Vagina (tissue), 2 donors: ENCODE measurements around the gene GALNT2. TPM values are rescaled to one million over a fixed set of nuclear protein-coding genes. Genes with fewer than 3 reads are reported as not detected.

ENCODE experiments used
- DNase-seq, 2 donors: peaks; one replicate each; pipeline ENCODE4 v3.0.0-alpha.2; 2017; ENCODE audit errors: extremely low spot score in 2 of 2
- H3K27ac ChIP-seq: fragments of 200-600 bp; sonication (generic); one replicate; pipeline ENCODE4 v1.5.1; 2019
- H3K27me3 ChIP-seq: fragments of 200-600 bp; sonication (generic); one replicate; pipeline ENCODE4 v1.5.1; 2019
- H3K36me3 ChIP-seq, 2 donors: fragments of 200-600 bp; sonication (generic); one replicate each; pipeline ENCODE4 v1.5.1; 2017 to 2019
- H3K4me1 ChIP-seq: fragments of 200-600 bp; sonication (generic); one replicate; pipeline ENCODE4 v1.5.1; 2019
- H3K4me3 ChIP-seq, 2 donors: fragments of 200-600 bp; sonication (generic); 1 replicate in 1 of 2; 2 replicates in 1 of 2; pipeline ENCODE4 v1.5.1; 2016 to 2019
- H3K9me3 ChIP-seq: fragments of 200-600 bp; sonication (generic); one replicate; pipeline ENCODE4 v1.5.1; 2019
- POLR2A ChIP-seq, 2 donors: fragments of 450-650 bp; IDR thresholded peaks; one replicate each; pipeline ENCODE4 v1.6.1; 2017; ENCODE audit warnings: antibody characterized with exemption in 2 of 2, mild to moderate bottlenecking in 2 of 2, moderate library complexity in 2 of 2
- POLR2AphosphoS5 ChIP-seq, 2 donors: sonication (generic); formaldehyde crosslinking; IDR thresholded peaks; one replicate each; pipeline ENCODE4 v1.9.0; 2017; ENCODE audit warnings: antibody characterized with exemption in 2 of 2, mild to moderate bottlenecking in 2 of 2, low read depth in 1 of 2; ENCODE audit not compliant: insufficient read depth in 1 of 2
- intact Hi-C: fragments of 100-400 bp; cut with DNase I; formaldehyde crosslinking; loops from one replicate; pipeline ENCODE4 v1.15.1; 2023
- total RNA-seq: library from RNA; depleted of rRNA; stranded (reverse); fragments of >200 nt; gene quantifications from one replicate; pipeline ENCODE4 v1.2.3, GENCODE V29; 2016
- TF ChIP-seq, protein P1 (sequence below), 3 experiments: fragments of 450-650 bp in 2 of 3; fragments of 200-600 bp in 1 of 3; sonication (generic) in 1 of 3; IDR thresholded peaks; one replicate each; pipeline ENCODE4 v1.5.1; 2017 to 2019; ENCODE audit warnings: antibody characterized with exemption in 3 of 3, mild to moderate bottlenecking in 2 of 3, moderate library complexity in 2 of 3

GALNT2 gene
- total RNA-seq, 1 donor from 2014 or later, result 51.6 TPM

DNA sequence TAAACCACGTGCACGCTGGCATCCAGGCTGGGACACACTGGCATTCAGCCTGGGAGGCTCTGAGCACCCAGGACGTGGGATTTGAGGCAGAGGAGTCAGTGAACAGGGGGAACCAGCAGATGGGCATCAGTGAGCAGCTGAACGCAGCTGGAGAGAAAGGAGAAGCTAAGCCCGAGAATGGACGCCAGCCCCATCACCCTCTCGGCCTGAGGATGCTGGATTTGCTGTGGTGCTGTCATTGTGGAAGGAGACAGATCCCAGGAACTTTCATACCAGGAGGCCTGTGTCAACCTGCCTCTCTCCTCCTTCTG, 226.3 kb downstream of the GALNT2 start:
- H3K27ac ChIP-seq, result no peak overlapping the region
- no peaks in the 10 kb centered on the region for H3K9me3 ChIP-seq
- DNase-seq, result no peak
- intact Hi-C loops, result no loop called here
- no peaks in the 10 kb centered on the region for H3K36me3 ChIP-seq
- no peak overlapping the region for H3K4me3 ChIP-seq
- TF ChIP-seq, protein P1, sequence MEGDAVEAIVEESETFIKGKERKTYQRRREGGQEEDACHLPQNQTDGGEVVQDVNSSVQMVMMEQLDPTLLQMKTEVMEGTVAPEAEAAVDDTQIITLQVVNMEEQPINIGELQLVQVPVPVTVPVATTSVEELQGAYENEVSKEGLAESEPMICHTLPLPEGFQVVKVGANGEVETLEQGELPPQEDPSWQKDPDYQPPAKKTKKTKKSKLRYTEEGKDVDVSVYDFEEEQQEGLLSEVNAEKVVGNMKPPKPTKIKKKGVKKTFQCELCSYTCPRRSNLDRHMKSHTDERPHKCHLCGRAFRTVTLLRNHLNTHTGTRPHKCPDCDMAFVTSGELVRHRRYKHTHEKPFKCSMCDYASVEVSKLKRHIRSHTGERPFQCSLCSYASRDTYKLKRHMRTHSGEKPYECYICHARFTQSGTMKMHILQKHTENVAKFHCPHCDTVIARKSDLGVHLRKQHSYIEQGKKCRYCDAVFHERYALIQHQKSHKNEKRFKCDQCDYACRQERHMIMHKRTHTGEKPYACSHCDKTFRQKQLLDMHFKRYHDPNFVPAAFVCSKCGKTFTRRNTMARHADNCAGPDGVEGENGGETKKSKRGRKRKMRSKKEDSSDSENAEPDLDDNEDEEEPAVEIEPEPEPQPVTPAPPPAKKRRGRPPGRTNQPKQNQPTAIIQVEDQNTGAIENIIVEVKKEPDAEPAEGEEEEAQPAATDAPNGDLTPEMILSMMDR (IDR thresholded peaks at IDR 0.05), result no peak
- TF ChIP-seq POLR2AphosphoS5 (IDR thresholded peaks at IDR 0.05; ENCODE audit: insufficient read depth in 1 of 2, low read depth in 1 of 2) (no peak), POLR2A (IDR thresholded peaks at IDR 0.05) (no peak)
- H3K27me3 ChIP-seq, result no peaks in the 10 kb centered on the region
- H3K4me1 ChIP-seq, result peaks cover 7% of the 10 kb centered on the region

DNA sequence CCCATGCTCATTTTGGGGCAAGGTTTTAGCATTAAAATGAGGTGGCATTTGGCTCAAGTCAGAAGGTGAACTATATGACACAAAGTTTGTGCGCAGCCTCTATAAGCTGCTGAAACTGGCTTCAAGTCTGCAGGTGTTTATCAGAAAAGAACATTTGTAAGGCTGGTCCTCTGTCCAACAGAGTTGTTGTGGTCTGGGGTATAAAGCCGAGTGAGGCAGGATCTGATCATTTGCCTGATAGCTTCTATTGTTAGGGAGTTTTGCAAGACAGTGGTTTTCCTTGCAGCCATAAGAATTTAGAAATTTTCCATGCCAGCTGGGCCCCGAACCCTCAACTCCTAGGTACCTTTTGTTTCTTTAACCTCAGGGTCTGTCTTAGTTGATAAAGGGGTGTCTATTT, 228.3 kb downstream of the GALNT2 start:
- H3K4me3 ChIP-seq, result no peak overlapping the region
- DNase-seq, result no peak
- intact Hi-C loops, result no loop called here

DNA sequence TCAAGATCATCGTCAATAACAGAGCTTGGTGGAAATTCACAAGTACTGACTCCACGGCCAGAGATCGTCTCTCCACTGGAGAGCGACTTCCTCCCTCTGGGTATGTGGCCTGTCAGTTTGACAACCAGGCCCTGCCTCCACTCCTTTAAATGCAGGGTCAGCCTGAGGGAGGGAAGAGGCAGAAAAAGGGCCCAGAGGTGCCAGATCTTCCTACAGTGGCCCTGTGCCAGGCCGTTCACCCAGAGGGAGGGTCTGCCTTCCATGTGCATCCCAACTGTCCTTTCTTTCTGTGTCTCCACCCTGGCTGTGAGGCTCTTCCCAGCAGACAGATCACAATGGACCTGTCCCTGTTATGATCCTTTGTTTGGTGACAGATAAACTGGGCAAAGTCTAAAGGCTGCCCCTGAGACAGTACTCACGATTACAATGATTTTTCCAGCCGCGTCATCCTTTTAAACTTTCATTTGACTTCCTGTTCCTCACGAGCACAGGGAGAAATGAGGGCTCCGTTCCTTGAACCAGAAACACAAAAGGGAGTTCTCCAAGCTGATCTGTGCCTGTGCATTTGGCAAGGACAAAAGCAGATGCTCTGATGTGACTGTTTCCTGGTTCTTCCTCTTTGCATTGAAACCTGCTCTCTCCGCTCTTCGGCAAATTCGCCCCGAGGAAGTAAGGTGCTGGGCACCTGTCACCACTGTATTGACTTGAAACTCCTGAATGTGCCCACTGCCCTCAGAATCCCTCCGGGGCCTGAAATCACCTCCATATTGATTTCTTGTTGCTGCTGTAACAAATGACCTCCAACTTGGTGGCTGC, 232.4 kb downstream of the GALNT2 start:
- H3K4me1 ChIP-seq, result no peaks in the 10 kb centered on the region
- TF ChIP-seq POLR2A (IDR thresholded peaks at IDR 0.05) (no peak), POLR2AphosphoS5 (IDR thresholded peaks at IDR 0.05; ENCODE audit: insufficient read depth in 1 of 2, low read depth in 1 of 2) (no peak)
- TF ChIP-seq, protein P1 (IDR thresholded peaks at IDR 0.05), result no peak
- intact Hi-C loops, result no loop called here
- H3K9me3 ChIP-seq, result no peaks in the 10 kb centered on the region
- H3K27me3 ChIP-seq, result no peaks in the 10 kb centered on the region
- H3K36me3 ChIP-seq, result no peaks in the 10 kb centered on the region
- H3K27ac ChIP-seq, result no peak overlapping the region
- H3K4me3 ChIP-seq, result no peak overlapping the region
- DNase-seq, result no peak

More for the DNA sequence above, 228.3 kb downstream of the GALNT2 start:
- peaks cover 7% of the 10 kb centered on the region for H3K4me1 ChIP-seq
- H3K9me3 ChIP-seq, result no peaks in the 10 kb centered on the region
- H3K27ac ChIP-seq, result no peak overlapping the region
- no peak for TF ChIP-seq POLR2A (IDR thresholded peaks at IDR 0.05)
- no peaks in the 10 kb centered on the region for H3K36me3 ChIP-seq
- no peaks in the 10 kb centered on the region for H3K27me3 ChIP-seq

DNA sequence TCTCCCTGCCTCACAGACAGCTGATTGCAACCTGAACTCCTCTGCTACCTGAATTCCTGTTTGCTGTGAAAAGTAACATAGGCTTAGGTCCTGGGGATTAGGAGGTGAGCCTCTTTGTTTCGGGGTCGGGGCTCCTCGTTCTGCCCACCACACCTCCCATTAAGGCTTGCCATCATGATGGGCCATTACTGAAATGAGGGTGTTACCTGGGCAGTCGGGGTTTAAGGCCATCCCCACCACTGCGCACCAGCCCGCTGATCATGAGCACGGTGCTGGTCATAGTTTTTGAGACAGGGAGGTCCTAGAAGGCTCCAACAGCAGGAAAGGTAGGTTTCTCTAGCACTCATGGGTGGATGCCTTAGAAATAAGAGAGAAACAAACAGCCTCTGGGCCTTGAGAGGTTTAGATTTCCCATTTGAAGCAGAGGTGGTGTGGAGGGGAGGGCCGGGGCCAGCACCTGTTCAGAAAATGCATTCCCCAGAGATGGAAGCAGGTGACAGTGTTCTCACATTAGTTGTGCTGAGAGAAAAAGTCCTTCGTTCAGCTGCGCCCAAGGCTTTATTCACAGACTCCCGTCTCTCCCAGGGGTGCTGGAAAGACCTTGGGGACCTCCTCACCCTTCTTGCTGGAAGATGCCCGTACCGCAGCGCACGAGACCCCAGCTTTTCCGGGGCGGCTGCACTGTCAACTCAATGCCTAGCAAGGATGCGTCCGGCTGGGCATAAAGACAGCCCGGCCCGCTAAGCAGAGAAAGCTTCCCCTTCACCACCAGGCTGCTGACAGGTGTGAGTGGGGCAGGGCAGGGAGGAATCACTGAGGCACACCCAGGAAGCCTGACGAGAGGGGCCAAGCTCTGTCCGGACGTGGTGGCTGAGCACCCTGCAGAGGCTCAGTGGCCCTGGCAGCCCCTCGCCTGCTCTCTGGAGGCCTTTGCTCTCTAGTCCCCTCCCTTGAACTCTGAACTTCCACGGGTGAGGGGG, 233.6 kb downstream of the GALNT2 start:
- H3K27ac ChIP-seq, result no peak overlapping the region
- H3K9me3 ChIP-seq, result no peaks in the 10 kb centered on the region
- intact Hi-C loops, result no loop called here
- no peaks in the 10 kb centered on the region for H3K4me1 ChIP-seq
- H3K36me3 ChIP-seq, result no peaks in the 10 kb centered on the region
- DNase-seq, result no peak
- no peak overlapping the region for H3K4me3 ChIP-seq
- TF ChIP-seq POLR2A (IDR thresholded peaks at IDR 0.05) (no peak), POLR2AphosphoS5 (IDR thresholded peaks at IDR 0.05; ENCODE audit: insufficient read depth in 1 of 2, low read depth in 1 of 2) (no peak)
- TF ChIP-seq, protein P1 (IDR thresholded peaks at IDR 0.05), result no peak
- no peaks in the 10 kb centered on the region for H3K27me3 ChIP-seq

DNA sequence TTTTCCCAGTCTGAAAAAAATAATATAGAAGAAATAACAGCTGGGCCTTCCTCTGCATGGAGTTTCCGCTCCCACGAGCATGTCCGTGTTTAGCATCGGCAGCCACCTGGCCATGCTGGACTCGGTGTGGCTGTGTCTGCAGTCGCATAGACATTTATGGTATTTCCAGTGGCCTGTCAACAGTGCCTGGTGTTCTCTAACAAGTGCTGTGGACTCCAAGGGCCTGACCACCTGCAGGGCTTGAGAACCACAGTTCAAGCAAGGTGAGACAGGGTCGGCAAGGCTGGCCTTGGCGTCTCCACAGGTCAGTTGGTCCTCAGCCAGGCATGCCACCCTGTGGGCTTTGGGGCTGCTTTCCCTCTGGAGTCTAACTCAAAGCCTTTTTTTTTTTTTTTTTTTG, 234.3 kb downstream of the GALNT2 start:
- H3K36me3 ChIP-seq, result no peaks in the 10 kb centered on the region
- H3K27ac ChIP-seq, result no peak overlapping the region
- H3K9me3 ChIP-seq, result no peaks in the 10 kb centered on the region
- H3K4me1 ChIP-seq, result no peaks in the 10 kb centered on the region
- no peak for TF ChIP-seq POLR2A (IDR thresholded peaks at IDR 0.05)
- TF ChIP-seq POLR2AphosphoS5 (IDR thresholded peaks at IDR 0.05; ENCODE audit: insufficient read depth in 1 of 2, low read depth in 1 of 2), result no peak
- TF ChIP-seq, protein P1 (IDR thresholded peaks at IDR 0.05), result no peak
- DNase-seq, result no peak
- H3K4me3 ChIP-seq, result no peak overlapping the region
- no peaks in the 10 kb centered on the region for H3K27me3 ChIP-seq
- intact Hi-C loops, result no loop called here
